SK-N-SH treated with all-trans-retinoic acid at 6 μM for 48 hours (cell line): ENCODE data around the gene NFXL1.

Experiments
- ARNTL ChIP-seq: fragments of 450-650 bp; formaldehyde crosslinking; IDR thresholded peaks from 2 replicates; pipeline ENCODE4 v1.5.0; 2020; ENCODE audit warnings: low read depth, mild to moderate bottlenecking, moderate library complexity, borderline replicate concordance
- ESRRG ChIP-seq: fragments of 250-450 bp; sonication (Bioruptor Pico); IDR thresholded peaks from 2 replicates; pipeline ENCODE4 v1.6.1; 2021; ENCODE audit warnings: mild to moderate bottlenecking
- OSR1 ChIP-seq: fragments of 250-450 bp; sonication (Bioruptor Pico); IDR thresholded peaks from 2 replicates; pipeline ENCODE4 v1.8.0; 2022; ENCODE audit warnings: moderate library complexity, mild to moderate bottlenecking, inconsistent platforms
- PATZ1 ChIP-seq: fragments of 250-450 bp; sonication (Bioruptor Pico); IDR thresholded peaks from 2 replicates; pipeline ENCODE4 v1.8.0; 2020; ENCODE audit warnings: mild to moderate bottlenecking, moderate library complexity, borderline replicate concordance
- PPARA ChIP-seq: fragments of 250-450 bp; sonication (Bioruptor Pico); IDR thresholded peaks from 2 replicates; pipeline ENCODE4 v1.5.0; 2020; ENCODE audit warnings: mild to moderate bottlenecking, borderline replicate concordance
- RARB ChIP-seq: fragments of 250-450 bp; sonication (Bioruptor Pico); IDR thresholded peaks from 2 replicates; pipeline ENCODE4 v1.8.0; 2021; ENCODE audit warnings: mild to moderate bottlenecking, moderate library complexity
- TCF4 ChIP-seq: fragments of 250-450 bp; sonication (Bioruptor Pico); IDR thresholded peaks from 2 replicates; pipeline ENCODE4 v1.8.0; 2021; ENCODE audit warnings: mild to moderate bottlenecking, moderate library complexity, borderline replicate concordance
- ZC3H10 ChIP-seq: fragments of 250-450 bp; sonication (Bioruptor Pico); IDR thresholded peaks from 2 replicates; pipeline ENCODE4 v1.5.1; 2021; ENCODE audit warnings: mild to moderate bottlenecking, moderate library complexity
- ZFP3 ChIP-seq: fragments of 250-450 bp; sonication (Bioruptor Pico); IDR thresholded peaks from 2 replicates; pipeline ENCODE4 v1.5.0; 2020; ENCODE audit warnings: mild to moderate bottlenecking, moderate library complexity
- TF ChIP-seq, protein P1 (sequence below): fragments of 250-450 bp; sonication (Bioruptor Pico); IDR thresholded peaks from 2 replicates; pipeline ENCODE4 v1.5.0; 2020; ENCODE audit warnings: mild to moderate bottlenecking, moderate library complexity
- TF ChIP-seq, protein P2 (sequence below): fragments of 250-450 bp; sonication (Bioruptor Pico); IDR thresholded peaks from 2 replicates; pipeline ENCODE4 v1.5.1; 2020; ENCODE audit warnings: low read depth, mild to moderate bottlenecking, moderate library complexity
- TF ChIP-seq, protein P3 (sequence below): fragments of 250-450 bp; sonication (Bioruptor Pico); IDR thresholded peaks from 2 replicates; pipeline ENCODE4 v1.8.0; 2021; ENCODE audit warnings: low read depth, mild to moderate bottlenecking, moderate library complexity, borderline replicate concordance

DNA sequence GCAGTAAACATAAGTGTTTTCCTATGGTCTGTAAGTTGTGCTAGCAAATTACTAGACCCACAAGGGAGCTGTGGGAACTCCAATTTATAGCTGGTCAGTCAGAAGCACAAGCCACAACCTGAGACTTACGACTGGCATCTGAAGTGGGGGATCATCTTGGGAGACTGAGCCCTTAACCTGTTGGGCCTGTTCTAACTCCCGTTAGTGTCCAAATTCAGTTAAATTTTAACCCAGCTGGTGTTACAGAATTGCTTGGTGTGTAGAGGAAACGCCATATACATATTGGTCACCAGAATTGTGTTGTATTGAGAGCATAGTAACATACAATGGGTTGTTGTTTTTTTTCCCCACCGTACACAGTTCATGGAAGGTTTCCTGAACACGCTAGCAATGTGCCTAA lies 25.1 kb upstream of the NFXL1 start:
- TF ChIP-seq ESRRG (CRISPR knock-in tag) (no peak), ARNTL (no peak), PATZ1 (CRISPR knock-in tag) (no peak), ZFP3 (CRISPR knock-in tag) (no peak), RARB (CRISPR knock-in tag) (no peak), ZC3H10 (no peak), OSR1 (CRISPR knock-in tag) (no peak), PPARA (CRISPR knock-in tag) (no peak), TCF4 (no peak)
- TF ChIP-seq, protein P1, sequence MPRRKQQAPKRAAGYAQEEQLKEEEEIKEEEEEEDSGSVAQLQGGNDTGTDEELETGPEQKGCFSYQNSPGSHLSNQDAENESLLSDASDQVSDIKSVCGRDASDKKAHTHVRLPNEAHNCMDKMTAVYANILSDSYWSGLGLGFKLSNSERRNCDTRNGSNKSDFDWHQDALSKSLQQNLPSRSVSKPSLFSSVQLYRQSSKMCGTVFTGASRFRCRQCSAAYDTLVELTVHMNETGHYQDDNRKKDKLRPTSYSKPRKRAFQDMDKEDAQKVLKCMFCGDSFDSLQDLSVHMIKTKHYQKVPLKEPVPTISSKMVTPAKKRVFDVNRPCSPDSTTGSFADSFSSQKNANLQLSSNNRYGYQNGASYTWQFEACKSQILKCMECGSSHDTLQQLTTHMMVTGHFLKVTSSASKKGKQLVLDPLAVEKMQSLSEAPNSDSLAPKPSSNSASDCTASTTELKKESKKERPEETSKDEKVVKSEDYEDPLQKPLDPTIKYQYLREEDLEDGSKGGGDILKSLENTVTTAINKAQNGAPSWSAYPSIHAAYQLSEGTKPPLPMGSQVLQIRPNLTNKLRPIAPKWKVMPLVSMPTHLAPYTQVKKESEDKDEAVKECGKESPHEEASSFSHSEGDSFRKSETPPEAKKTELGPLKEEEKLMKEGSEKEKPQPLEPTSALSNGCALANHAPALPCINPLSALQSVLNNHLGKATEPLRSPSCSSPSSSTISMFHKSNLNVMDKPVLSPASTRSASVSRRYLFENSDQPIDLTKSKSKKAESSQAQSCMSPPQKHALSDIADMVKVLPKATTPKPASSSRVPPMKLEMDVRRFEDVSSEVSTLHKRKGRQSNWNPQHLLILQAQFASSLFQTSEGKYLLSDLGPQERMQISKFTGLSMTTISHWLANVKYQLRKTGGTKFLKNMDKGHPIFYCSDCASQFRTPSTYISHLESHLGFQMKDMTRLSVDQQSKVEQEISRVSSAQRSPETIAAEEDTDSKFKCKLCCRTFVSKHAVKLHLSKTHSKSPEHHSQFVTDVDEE (CRISPR knock-in tag), result no peak
- TF ChIP-seq, protein P2, sequence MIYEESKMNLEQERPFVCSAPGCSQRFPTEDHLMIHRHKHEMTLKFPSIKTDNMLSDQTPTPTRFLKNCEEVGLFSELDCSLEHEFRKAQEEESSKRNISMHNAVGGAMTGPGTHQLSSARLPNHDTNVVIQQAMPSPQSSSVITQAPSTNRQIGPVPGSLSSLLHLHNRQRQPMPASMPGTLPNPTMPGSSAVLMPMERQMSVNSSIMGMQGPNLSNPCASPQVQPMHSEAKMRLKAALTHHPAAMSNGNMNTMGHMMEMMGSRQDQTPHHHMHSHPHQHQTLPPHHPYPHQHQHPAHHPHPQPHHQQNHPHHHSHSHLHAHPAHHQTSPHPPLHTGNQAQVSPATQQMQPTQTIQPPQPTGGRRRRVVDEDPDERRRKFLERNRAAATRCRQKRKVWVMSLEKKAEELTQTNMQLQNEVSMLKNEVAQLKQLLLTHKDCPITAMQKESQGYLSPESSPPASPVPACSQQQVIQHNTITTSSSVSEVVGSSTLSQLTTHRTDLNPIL (CRISPR knock-in tag), result no peak
- TF ChIP-seq, protein P3, sequence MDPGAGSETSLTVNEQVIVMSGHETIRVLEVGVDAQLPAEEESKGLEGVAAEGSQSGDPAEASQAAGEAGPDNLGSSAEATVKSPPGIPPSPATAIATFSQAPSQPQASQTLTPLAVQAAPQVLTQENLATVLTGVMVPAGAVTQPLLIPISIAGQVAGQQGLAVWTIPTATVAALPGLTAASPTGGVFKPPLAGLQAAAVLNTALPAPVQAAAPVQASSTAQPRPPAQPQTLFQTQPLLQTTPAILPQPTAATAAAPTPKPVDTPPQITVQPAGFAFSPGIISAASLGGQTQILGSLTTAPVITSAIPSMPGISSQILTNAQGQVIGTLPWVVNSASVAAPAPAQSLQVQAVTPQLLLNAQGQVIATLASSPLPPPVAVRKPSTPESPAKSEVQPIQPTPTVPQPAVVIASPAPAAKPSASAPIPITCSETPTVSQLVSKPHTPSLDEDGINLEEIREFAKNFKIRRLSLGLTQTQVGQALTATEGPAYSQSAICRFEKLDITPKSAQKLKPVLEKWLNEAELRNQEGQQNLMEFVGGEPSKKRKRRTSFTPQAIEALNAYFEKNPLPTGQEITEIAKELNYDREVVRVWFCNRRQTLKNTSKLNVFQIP (CRISPR knock-in tag), result no peak
